NCI-H1417 treated with DMSO at 0.1 percent for 48 hours (cell line): ENCODE measurements around the gene SPAG7.

Experiments used
- DNase-seq: peaks from one replicate; lab custom pipeline; 2025; lab: John Stamatoyannopoulos, UW

SPAG7 gene

GRCh38 chr17:4950075-4950745 lies 17.4 kb downstream of the SPAG7 start:
- DNase-seq, result no peak

- no peak for DNase-seq
Measured at GRCh38 chr17:4949321-4950074, 18.1 kb downstream of the SPAG7 start.

- no peak for DNase-seq
Measured at GRCh38 chr17:4948931-4949320, 18.7 kb downstream of the SPAG7 start.

GRCh38 chr17:4948166-4948930 lies 19.3 kb downstream of the SPAG7 start, which contains the start of gene PFN1:
TSS of gene PFN1 (minus strand) at chr17:4948530. CDS start at chr17:4948394, 136 bp downstream.
- DNase-seq, result no peak

GRCh38 chr17:4947411-4948165 lies 20.0 kb downstream of the SPAG7 start:
- no peak for DNase-seq

- DNase-seq, result no peak
Measured at GRCh38 chr17:4947010-4947410, 20.6 kb downstream of the SPAG7 start.

- no peak for DNase-seq
Measured at GRCh38 chr17:4946312-4946976, 21.2 kb downstream of the SPAG7 start.

GRCh38 chr17:4945944-4946280 lies 21.7 kb downstream of the SPAG7 start:
- DNase-seq, result no peak

GRCh38 chr17:4945176-4945943 lies 22.3 kb downstream of the SPAG7 start:
- DNase-seq, result no peak

GRCh38 chr17:4944554-4945175 lies 23.0 kb downstream of the SPAG7 start:
- DNase-seq, result no peak

GRCh38 chr17:4944163-4944553 lies 23.5 kb downstream of the SPAG7 start:
- DNase-seq, result no peak

- DNase-seq, result no peak
Measured at GRCh38 chr17:4942760-4943508, 24.7 kb downstream of the SPAG7 start.

- no peak for DNase-seq
Measured at GRCh38 chr17:4941319-4941610, 26.4 kb downstream of the SPAG7 start.

- no peak for DNase-seq
Measured at GRCh38 chr17:4940555-4941318, 26.9 kb downstream of the SPAG7 start.

- peak; percentile 84 for DNase-seq
Measured at GRCh38 chr17:4939796-4940554, 27.6 kb downstream of the SPAG7 start, which contains the start of the genes RNF167 and SLC25A11. TSS of gene RNF167 (plus strand) at chr17:4940268. CDS start at chr17:4940910, 642 bp downstream. TSS of gene SLC25A11 (minus strand) at chr17:4940046. CDS start at chr17:4939910, 136 bp downstream.

GRCh38 chr17:4939546-4939795 lies 28.1 kb downstream of the SPAG7 start:
- DNase-seq, result no peak

GRCh38 chr17:4938688-4939545 lies 28.7 kb downstream of the SPAG7 start:
- no peak for DNase-seq
